ENCODE results near the gene C19orf44. TPM values are rescaled to one million over a fixed set of nuclear protein-coding genes. Genes with fewer than 3 reads are reported as not detected.
"Not testable (repeated sequence)": the region's sequence is repeated elsewhere in the genome, so short reads cannot be mapped to it uniquely, and the experiment has no call there.

Gene C19orf44
- total RNA-seq, 1 experiment from 2014 or later = 3.0 TPM

- Histone ChIP-seq H3K4me3 (no peak overlapping the region), H3K27me3 (replicated peaks) (no peaks in the 10 kb centered on the region), H3K36me3 (peaks cover 2% of the 10 kb centered on the region), H3K9me3 (replicated peaks) (no peaks in the 10 kb centered on the region), H3K4me1 (replicated peaks) (peaks cover 30% of the 10 kb centered on the region), H3K27ac (no peak overlapping the region)
- no peak for DNase-seq (ENCODE audit: low read depth in 1 of 2, low spot score in 2 of 2)
Observed at GRCh38 chr19:16460454-16460853, 35.7 kb upstream of the C19orf44 start.

- Histone ChIP-seq H3K9me3 (replicated peaks) (no peaks in the 10 kb centered on the region), H3K27ac (no peak overlapping the region), H3K4me1 (replicated peaks) (peaks cover 23% of the 10 kb centered on the region), H3K27me3 (replicated peaks) (no peaks in the 10 kb centered on the region), H3K4me3 (no peak overlapping the region), H3K36me3 (no peaks in the 10 kb centered on the region; the same call in none of the 2 replicates)
- no peak for DNase-seq (ENCODE audit: low read depth in 1 of 2, low spot score in 2 of 2)
Observed at GRCh38 chr19:16461630-16462051, 34.6 kb upstream of the C19orf44 start.

- no peak overlapping the region for H3K4me3 ChIP-seq
- no peaks in the 10 kb centered on the region for H3K27me3 ChIP-seq (replicated peaks)
- no peaks in the 10 kb centered on the region for H3K9me3 ChIP-seq (replicated peaks)
- H3K4me1 ChIP-seq (replicated peaks) = peaks cover 11% of the 10 kb centered on the region
- no peak overlapping the region for H3K27ac ChIP-seq
- no peaks in the 10 kb centered on the region; the same call in none of the 2 replicates for H3K36me3 ChIP-seq
- no peak for DNase-seq (ENCODE audit: low read depth in 1 of 2, low spot score in 2 of 2)
Observed at GRCh38 chr19:16462757-16463250, 33.4 kb upstream of the C19orf44 start.

- no peak for DNase-seq (ENCODE audit: low read depth in 1 of 2, low spot score in 2 of 2)
- Histone ChIP-seq H3K36me3 (no peaks in the 10 kb centered on the region; the same call in none of the 2 replicates), H3K27ac (no peak overlapping the region), H3K4me3 (no peak overlapping the region), H3K27me3 (replicated peaks) (no peaks in the 10 kb centered on the region), H3K4me1 (replicated peaks) (peaks cover 7% of the 10 kb centered on the region), H3K9me3 (replicated peaks) (no peaks in the 10 kb centered on the region)
Observed at GRCh38 chr19:16463341-16463990, 32.7 kb upstream of the C19orf44 start.

- peaks cover 7% of the 10 kb centered on the region for H3K4me1 ChIP-seq (replicated peaks)
- no peak for DNase-seq (ENCODE audit: low read depth in 1 of 2, low spot score in 2 of 2)
Observed at GRCh38 chr19:16463991-16464575, 32.1 kb upstream of the C19orf44 start.

GRCh38 chr19:16465239-16465638 lies 31.0 kb upstream of the C19orf44 start:
- DNase-seq (ENCODE audit: low read depth in 1 of 2, low spot score in 2 of 2) = no peak
- H3K27me3 ChIP-seq (replicated peaks) = no peaks in the 10 kb centered on the region

More at GRCh38 chr19:16463991-16464575, 32.1 kb upstream of the C19orf44 start:
- H3K27me3 ChIP-seq (replicated peaks) = no peaks in the 10 kb centered on the region
- no peaks in the 10 kb centered on the region for H3K9me3 ChIP-seq (replicated peaks)
- H3K4me3 ChIP-seq = no peak overlapping the region
- H3K36me3 ChIP-seq = no peaks in the 10 kb centered on the region; the same call in none of the 2 replicates
- no peak overlapping the region for H3K27ac ChIP-seq

GRCh38 chr19:16466802-16467427 lies 29.3 kb upstream of the C19orf44 start:
- not testable (repeated sequence) for H3K27me3 ChIP-seq (replicated peaks); H3K9me3 ChIP-seq (replicated peaks); H3K27ac ChIP-seq; DNase-seq (ENCODE audit: low read depth in 1 of 2, low spot score in 2 of 2); H3K4me3 ChIP-seq
- Histone ChIP-seq H3K4me1 (replicated peaks) (peaks cover 17% of the 10 kb centered on the region), H3K36me3 (peaks cover 12% of the 10 kb centered on the region)

More at GRCh38 chr19:16465239-16465638, 31.0 kb upstream of the C19orf44 start:
- Histone ChIP-seq H3K9me3 (replicated peaks) (no peaks in the 10 kb centered on the region), H3K4me3 (no peak overlapping the region), H3K27ac (no peak overlapping the region), H3K4me1 (replicated peaks) (peaks cover 7% of the 10 kb centered on the region), H3K36me3 (no peaks in the 10 kb centered on the region; the same call in none of the 2 replicates)

GRCh38 chr19:16467581-16467980 lies 28.6 kb upstream of the C19orf44 start:
- peaks cover 12% of the 10 kb centered on the region for H3K36me3 ChIP-seq
- H3K4me3 ChIP-seq = no peak overlapping the region
- DNase-seq (ENCODE audit: low read depth in 1 of 2, low spot score in 2 of 2) = no peak
- H3K9me3 ChIP-seq (replicated peaks) = peaks cover 7% of the 10 kb centered on the region; the same call in 1 of the 2 replicates
- peaks cover 21% of the 10 kb centered on the region for H3K4me1 ChIP-seq (replicated peaks)
- H3K27ac ChIP-seq = no peak overlapping the region
- no peaks in the 10 kb centered on the region; the same call in 1 of the 2 replicates for H3K27me3 ChIP-seq (replicated peaks)

GRCh38 chr19:16470541-16470910 lies 25.7 kb upstream of the C19orf44 start:
- H3K27ac ChIP-seq = no peak overlapping the region
- DNase-seq (ENCODE audit: low read depth in 1 of 2, low spot score in 2 of 2) = no peak

GRCh38 chr19:16470911-16471811 lies 25.0 kb upstream of the C19orf44 start:
- H3K36me3 ChIP-seq = peaks cover 12% of the 10 kb centered on the region

More at GRCh38 chr19:16470541-16470910, 25.7 kb upstream of the C19orf44 start:
- Histone ChIP-seq H3K4me3 (peak overlapping the region; percentile 93), H3K27me3 (replicated peaks) (no peaks in the 10 kb centered on the region; the same call in 1 of the 2 replicates), H3K4me1 (replicated peaks) (peaks cover 23% of the 10 kb centered on the region), H3K9me3 (replicated peaks) (peaks cover 7% of the 10 kb centered on the region; the same call in 1 of the 2 replicates), H3K36me3 (peaks cover 12% of the 10 kb centered on the region)

GRCh38 chr19:16472559-16472899 lies 23.7 kb upstream of the C19orf44 start:
- Histone ChIP-seq H3K36me3 (peaks cover 12% of the 10 kb centered on the region), H3K27ac (peak overlapping the region; percentile 59), H3K4me3 (peak overlapping the region; percentile 93), H3K4me1 (replicated peaks) (peaks cover 30% of the 10 kb centered on the region)
- not testable (repeated sequence) for H3K9me3 ChIP-seq (replicated peaks); DNase-seq (ENCODE audit: low read depth in 1 of 2, low spot score in 2 of 2); H3K27me3 ChIP-seq (replicated peaks)

More at GRCh38 chr19:16470911-16471811, 25.0 kb upstream of the C19orf44 start:
- H3K27ac ChIP-seq = no peak overlapping the region
- peaks cover 29% of the 10 kb centered on the region for H3K4me1 ChIP-seq (replicated peaks)
- H3K4me3 ChIP-seq = peak overlapping the region; percentile 93
- H3K9me3 ChIP-seq (replicated peaks) = peaks cover 7% of the 10 kb centered on the region; the same call in 1 of the 2 replicates
- no peaks in the 10 kb centered on the region; the same call in 1 of the 2 replicates for H3K27me3 ChIP-seq (replicated peaks)
- DNase-seq (ENCODE audit: low read depth in 1 of 2, low spot score in 2 of 2) = peak in 1 of 2 experiments; percentile 29

GRCh38 chr19:16472992-16473391 lies 23.2 kb upstream of the C19orf44 start:
- Histone ChIP-seq H3K27me3 (replicated peaks) (no peaks in the 10 kb centered on the region; the same call in 1 of the 2 replicates), H3K9me3 (replicated peaks) (peaks cover 7% of the 10 kb centered on the region; the same call in 1 of the 2 replicates), H3K4me3 (no peak overlapping the region), H3K4me1 (replicated peaks) (peaks cover 30% of the 10 kb centered on the region), H3K36me3 (peaks cover 12% of the 10 kb centered on the region), H3K27ac (no peak overlapping the region)
- DNase-seq (ENCODE audit: low read depth in 1 of 2, low spot score in 2 of 2) = no peak

- peaks cover 30% of the 10 kb centered on the region for H3K4me1 ChIP-seq (replicated peaks)
- H3K4me3 ChIP-seq = no peak overlapping the region
- no peak for DNase-seq (ENCODE audit: low read depth in 1 of 2, low spot score in 2 of 2)
- peaks cover 12% of the 10 kb centered on the region for H3K36me3 ChIP-seq
- no peaks in the 10 kb centered on the region; the same call in 1 of the 2 replicates for H3K27me3 ChIP-seq (replicated peaks)
- H3K9me3 ChIP-seq (replicated peaks) = peaks cover 7% of the 10 kb centered on the region; the same call in 1 of the 2 replicates
- H3K27ac ChIP-seq = no peak overlapping the region
Observed at GRCh38 chr19:16473875-16474392, 22.3 kb upstream of the C19orf44 start.

Data from SJSA1 (cell line).